ENCODE measurements around the gene SPATC1L.

The SPATC1L gene

DNA sequence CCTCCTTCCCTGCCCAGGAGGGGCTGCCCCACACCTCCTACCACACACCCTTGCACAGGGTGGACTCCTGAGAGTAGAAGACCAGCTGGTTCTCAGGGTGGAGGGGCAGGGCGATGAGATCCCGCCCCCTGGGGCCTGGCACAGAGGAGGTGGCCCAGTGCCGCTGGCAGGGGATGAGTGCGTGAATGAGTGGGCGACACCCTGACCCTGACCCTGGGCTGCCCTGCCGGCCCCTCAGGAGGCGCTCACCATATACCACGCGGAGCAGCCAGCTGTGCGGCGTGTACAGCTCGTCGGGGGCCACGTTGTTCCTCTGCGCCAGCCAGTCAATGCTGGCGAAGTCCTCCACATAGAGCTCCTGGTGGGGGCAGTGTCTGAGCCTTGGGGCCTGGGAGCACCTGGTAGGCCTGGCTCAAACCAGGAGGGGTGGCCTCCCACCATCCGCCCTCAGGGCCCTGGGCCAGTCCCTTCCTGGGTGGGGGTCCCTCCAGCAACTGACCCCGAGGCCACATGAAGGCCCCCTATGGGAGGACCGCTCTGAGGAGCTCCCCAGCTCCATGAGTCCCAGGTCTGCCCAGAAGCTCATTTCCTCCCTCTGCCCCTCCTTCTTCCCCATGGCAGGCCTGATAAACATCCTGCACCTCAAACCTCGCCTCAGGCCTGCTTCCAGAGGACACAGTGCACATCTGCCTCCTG is 31.3 kb upstream of the SPATC1L start:
- H3K27ac ChIP-seq (replicated peaks), result no peak overlapping the region
- H3K27me3 ChIP-seq (ENCODE audit: insufficient read depth, poor library complexity, severe bottlenecking), result no peaks in the 10 kb centered on the region
- TF ChIP-seq GABPA (IDR thresholded peaks at IDR 0.05; ENCODE audit: low read depth) (no peak), SPI1 (IDR thresholded peaks at IDR 0.05; ENCODE audit: borderline replicate concordance, low read depth) (no peak), POLR2AphosphoS5 (IDR thresholded peaks at IDR 0.05; ENCODE audit: low read depth) (no peak)
- TF ChIP-seq, protein P1, sequence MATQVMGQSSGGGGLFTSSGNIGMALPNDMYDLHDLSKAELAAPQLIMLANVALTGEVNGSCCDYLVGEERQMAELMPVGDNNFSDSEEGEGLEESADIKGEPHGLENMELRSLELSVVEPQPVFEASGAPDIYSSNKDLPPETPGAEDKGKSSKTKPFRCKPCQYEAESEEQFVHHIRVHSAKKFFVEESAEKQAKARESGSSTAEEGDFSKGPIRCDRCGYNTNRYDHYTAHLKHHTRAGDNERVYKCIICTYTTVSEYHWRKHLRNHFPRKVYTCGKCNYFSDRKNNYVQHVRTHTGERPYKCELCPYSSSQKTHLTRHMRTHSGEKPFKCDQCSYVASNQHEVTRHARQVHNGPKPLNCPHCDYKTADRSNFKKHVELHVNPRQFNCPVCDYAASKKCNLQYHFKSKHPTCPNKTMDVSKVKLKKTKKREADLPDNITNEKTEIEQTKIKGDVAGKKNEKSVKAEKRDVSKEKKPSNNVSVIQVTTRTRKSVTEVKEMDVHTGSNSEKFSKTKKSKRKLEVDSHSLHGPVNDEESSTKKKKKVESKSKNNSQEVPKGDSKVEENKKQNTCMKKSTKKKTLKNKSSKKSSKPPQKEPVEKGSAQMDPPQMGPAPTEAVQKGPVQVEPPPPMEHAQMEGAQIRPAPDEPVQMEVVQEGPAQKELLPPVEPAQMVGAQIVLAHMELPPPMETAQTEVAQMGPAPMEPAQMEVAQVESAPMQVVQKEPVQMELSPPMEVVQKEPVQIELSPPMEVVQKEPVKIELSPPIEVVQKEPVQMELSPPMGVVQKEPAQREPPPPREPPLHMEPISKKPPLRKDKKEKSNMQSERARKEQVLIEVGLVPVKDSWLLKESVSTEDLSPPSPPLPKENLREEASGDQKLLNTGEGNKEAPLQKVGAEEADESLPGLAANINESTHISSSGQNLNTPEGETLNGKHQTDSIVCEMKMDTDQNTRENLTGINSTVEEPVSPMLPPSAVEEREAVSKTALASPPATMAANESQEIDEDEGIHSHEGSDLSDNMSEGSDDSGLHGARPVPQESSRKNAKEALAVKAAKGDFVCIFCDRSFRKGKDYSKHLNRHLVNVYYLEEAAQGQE (IDR thresholded peaks at IDR 0.05; ENCODE audit: insufficient replicate concordance, low read depth), result no peak
- TF ChIP-seq, protein P2, sequence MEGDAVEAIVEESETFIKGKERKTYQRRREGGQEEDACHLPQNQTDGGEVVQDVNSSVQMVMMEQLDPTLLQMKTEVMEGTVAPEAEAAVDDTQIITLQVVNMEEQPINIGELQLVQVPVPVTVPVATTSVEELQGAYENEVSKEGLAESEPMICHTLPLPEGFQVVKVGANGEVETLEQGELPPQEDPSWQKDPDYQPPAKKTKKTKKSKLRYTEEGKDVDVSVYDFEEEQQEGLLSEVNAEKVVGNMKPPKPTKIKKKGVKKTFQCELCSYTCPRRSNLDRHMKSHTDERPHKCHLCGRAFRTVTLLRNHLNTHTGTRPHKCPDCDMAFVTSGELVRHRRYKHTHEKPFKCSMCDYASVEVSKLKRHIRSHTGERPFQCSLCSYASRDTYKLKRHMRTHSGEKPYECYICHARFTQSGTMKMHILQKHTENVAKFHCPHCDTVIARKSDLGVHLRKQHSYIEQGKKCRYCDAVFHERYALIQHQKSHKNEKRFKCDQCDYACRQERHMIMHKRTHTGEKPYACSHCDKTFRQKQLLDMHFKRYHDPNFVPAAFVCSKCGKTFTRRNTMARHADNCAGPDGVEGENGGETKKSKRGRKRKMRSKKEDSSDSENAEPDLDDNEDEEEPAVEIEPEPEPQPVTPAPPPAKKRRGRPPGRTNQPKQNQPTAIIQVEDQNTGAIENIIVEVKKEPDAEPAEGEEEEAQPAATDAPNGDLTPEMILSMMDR (IDR thresholded peaks at IDR 0.05; ENCODE audit: insufficient read depth, low read length), result no peak
- no peak for DNase-seq (ENCODE audit: low read depth in 1 of 2, low spot score in 1 of 2)
- H3K4me3 ChIP-seq (replicated peaks; ENCODE audit: insufficient read depth, low read length), result no peak overlapping the region

DNA sequence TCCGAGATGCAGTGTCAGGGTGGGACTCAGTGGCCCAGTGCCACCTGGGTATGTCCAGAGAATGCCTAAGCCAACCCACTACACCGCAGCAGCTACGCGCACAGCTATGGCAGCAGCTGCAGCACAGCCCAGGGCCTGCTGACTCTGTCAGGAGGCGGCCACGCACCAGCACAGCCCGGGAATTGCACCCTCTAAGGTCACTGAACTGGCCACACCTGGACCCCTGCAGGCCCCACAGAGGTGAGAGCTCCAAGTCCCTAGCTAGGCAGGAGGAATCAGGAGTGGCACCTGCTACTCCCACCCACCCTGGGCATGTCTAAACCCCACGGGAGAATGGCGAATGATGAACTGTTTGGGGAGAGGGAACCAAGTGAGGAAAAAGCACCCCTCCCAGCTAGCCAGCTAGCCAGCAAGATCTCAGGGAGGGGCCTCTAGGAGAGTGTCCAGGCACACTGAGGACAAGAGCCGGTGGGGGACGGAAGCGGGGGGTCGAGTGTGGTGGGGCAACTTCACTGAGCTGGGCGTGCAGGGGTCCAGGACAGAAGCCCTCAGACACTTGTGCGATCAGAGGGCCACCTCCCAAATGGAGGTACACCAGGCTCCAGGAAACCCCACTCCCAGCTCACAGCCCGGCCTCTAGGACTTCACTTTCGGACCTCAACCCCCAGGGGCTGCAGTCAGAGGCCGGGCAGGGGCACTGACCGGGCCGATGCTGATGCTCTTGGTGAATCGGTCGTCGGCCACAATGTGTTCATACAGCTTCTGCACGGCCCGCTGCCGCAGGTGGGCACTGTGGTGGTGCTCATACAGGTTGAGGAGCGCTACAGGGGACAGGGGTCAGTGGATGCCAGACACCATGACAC is 30.4 kb upstream of the SPATC1L start:
- Histone ChIP-seq H3K4me3 (replicated peaks; ENCODE audit: insufficient read depth, low read length) (no peak overlapping the region), H3K27me3 (ENCODE audit: insufficient read depth, poor library complexity, severe bottlenecking) (no peaks in the 10 kb centered on the region), H3K27ac (replicated peaks) (no peak overlapping the region)
- TF ChIP-seq SPI1 (IDR thresholded peaks at IDR 0.05; ENCODE audit: borderline replicate concordance, low read depth) (no peak), POLR2AphosphoS5 (IDR thresholded peaks at IDR 0.05; ENCODE audit: low read depth) (no peak), GABPA (IDR thresholded peaks at IDR 0.05; ENCODE audit: low read depth) (no peak)
- TF ChIP-seq, protein P1 (IDR thresholded peaks at IDR 0.05; ENCODE audit: insufficient replicate concordance, low read depth), result no peak
- TF ChIP-seq, protein P2 (IDR thresholded peaks at IDR 0.05; ENCODE audit: insufficient read depth, low read length), result no peak
- no peak for DNase-seq (ENCODE audit: low read depth in 1 of 2, low spot score in 1 of 2)

DNA sequence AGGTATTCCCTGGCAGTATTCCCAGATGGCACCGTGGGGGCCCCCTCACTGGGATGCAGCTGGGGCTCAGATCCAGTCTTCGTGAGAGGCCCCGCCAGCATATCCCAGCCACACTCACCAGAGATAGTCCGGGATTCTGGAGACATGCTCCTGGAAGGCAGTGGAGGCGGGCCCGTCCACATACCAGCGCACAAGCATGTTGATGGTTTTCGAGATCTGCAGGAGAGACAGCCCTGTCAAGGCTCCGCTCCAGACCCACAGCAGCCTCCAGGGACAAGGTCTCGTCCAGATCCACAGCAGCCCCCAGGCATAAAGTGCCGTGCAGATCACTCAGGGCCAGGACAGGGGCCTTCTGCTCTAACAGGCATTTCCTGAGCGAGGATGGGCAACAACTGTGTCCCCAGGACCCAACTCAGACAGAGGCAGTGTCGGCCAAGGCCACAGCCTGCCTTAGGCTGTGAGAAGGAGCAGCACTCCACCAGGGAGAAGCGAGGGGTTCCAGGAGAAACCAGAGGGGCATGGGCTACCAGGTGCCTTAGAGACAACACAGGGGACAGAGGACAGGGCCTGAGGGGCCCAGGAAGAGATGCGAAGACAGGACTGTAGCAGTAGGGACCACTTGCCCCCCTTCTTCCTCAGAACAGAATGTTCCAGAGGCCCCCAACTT is 29.5 kb upstream of the SPATC1L start:
- no peaks in the 10 kb centered on the region for H3K27me3 ChIP-seq (ENCODE audit: insufficient read depth, poor library complexity, severe bottlenecking)
- no peak for DNase-seq (ENCODE audit: low read depth in 1 of 2, low spot score in 1 of 2)
- TF ChIP-seq, protein P2 (IDR thresholded peaks at IDR 0.05; ENCODE audit: insufficient read depth, low read length), result no peak
- TF ChIP-seq GABPA (IDR thresholded peaks at IDR 0.05; ENCODE audit: low read depth) (no peak), POLR2AphosphoS5 (IDR thresholded peaks at IDR 0.05; ENCODE audit: low read depth) (no peak), SPI1 (IDR thresholded peaks at IDR 0.05; ENCODE audit: borderline replicate concordance, low read depth) (no peak)
- TF ChIP-seq, protein P1 (IDR thresholded peaks at IDR 0.05; ENCODE audit: insufficient replicate concordance, low read depth), result no peak

More for the DNA sequence above, 29.5 kb upstream of the SPATC1L start:
- H3K27ac ChIP-seq (replicated peaks), result no peak overlapping the region
- H3K4me3 ChIP-seq (replicated peaks; ENCODE audit: insufficient read depth, low read length), result no peak overlapping the region
